Raji (cell line): ENCODE measurements around the gene MAPK12.

Experiments
- POLR2A ChIP-seq: IDR thresholded peaks from 2 replicates; pipeline ENCODE4 v1.6.1; 2011; ENCODE audit warnings: low read depth, low read length, control low read depth; ENCODE audit not compliant: insufficient read depth

MAPK12 gene

GRCh38 chr22:50248196-50249081 is 13.0 kb downstream of the MAPK12 start:
- no peak for TF ChIP-seq POLR2A

GRCh38 chr22:50247748-50248147 is 13.7 kb downstream of the MAPK12 start:
- 0 out of 2 replicates have a peak, but pooled peaks have one; percentile 15 for TF ChIP-seq POLR2A

DNA sequence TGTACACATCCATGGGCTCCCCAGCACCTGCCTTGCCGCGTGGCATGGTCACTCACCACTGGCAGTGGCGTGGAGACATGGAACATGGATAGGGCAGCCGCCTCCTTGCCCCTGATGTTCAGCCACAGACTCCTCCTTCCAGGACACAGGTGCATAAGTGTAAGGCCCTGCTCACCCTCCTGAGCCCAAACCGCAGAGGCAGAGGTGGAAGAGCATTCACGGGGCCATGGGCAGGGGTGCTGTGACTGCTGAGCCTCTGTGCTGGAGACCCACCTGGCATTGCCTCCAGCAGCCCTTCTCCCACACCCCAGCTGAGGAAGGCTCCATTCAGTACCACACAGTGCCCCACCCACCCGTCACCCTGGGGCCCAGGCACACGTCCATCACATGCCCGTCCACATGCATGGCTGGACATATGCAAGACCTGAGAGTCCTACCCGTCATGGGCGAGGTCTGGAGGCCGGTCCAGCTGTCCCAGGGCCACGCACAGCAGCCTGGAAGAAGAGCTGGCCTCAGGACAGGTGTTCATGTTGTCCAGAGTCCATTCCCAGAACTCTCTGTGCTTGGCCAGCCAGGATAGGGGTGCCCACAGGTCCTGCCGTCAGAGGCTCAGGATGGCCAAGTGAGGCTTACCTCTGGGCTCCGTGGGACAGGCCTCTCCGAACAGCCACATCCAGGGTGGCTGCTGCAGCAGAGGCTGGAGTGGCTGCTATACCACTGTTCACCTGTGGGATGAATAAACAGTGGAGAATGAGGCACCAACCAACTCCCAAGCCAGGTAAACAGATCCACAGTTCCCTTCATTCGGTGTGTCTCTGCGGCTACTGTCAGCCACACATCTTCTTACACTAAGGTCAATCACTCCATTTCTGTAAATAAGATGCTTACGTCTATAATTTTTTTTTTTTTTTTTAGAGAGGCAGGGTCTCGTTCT is 15.0 kb downstream of the MAPK12 start:
- 0 out of 2 replicates have a peak, but pooled peaks have one; percentile 21 for TF ChIP-seq POLR2A

DNA sequence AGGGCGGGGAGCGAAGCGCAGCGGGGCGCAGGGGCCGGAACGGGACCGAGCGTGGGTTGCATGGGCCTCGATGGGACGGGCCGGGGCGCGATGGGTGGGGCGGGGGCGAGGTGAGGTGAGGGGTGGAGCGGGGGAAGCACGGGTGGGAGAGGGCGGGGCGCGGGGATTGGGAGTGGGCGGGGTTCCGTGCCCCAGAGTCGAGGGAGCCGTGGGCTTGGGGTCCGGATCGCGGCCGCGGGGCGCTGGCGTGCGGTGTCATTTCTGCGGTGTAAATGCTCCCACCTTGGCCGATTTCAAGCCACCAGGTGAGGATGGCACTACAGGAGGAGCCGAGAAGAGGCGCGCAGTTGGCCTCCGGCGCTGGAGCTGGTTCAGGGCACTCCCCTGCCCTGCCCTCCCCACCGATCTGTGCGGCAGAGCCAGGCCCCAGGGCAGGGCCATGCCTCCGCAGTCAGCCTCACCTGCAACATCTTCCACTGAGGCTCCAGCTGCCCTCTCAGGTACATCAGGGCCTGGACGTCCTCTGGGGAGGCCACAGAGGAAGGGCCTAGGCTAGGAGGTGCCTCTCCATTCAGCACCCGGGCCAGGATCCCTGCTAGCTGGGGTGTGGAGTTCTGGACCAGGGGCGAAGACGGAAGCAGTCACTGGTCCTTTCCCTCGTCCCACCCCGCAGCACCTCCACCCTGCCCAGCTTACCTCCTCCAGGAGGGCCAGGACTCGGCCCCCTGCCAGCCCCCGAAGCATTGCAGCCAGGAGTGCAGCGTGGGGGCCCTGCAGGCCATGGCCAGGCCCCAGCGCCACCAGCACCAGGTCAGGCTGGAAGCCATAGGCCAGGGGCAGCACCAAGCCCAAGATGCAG is 16.0 kb downstream of the MAPK12 start:
- no peak for TF ChIP-seq POLR2A

- peak; percentile 89 for TF ChIP-seq POLR2A
Observed at GRCh38 chr22:50244420-50245213, 16.9 kb downstream of the MAPK12 start, which contains the start of gene TUBGCP6. Gene TUBGCP6, minus strand, starts transcription at chr22:50245023. Its CDS starts 564 bp downstream, at chr22:50244459.

DNA sequence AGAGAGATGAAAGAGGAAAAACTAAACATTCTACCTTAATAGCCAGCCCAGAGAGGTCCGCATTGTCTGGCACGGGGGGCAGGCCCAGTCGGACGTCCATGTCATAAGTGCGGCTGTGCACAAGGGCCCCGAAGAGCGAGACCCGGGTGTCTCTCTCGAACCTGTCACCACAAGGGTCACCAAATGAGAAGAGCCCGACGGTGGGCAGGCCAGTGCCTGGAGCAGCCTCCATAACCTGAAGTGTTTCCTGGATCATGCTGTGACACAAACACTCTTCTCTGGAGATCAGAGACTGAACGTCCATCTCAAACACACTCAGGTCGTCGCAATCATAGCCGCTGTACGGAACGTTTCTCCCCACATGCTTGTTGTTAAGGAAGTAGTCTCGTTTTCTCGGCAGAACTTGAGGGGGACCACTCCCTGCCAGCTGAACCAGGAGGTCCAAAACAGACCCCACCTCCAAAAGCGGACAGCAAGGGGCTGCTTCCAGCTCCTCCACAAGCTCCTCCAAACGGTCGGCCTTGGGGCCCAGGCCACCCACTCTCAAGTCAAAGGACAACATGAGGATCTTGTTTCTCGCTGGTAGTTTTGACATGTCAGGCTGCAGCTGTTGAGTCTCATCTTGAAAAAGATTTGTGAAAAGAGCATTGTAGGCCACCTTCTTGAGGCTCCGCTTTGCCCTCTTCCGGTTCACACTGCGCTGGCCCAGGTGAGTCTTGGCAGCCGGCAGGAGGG is 17.6 kb downstream of the MAPK12 start:
- no peak for TF ChIP-seq POLR2A

DNA sequence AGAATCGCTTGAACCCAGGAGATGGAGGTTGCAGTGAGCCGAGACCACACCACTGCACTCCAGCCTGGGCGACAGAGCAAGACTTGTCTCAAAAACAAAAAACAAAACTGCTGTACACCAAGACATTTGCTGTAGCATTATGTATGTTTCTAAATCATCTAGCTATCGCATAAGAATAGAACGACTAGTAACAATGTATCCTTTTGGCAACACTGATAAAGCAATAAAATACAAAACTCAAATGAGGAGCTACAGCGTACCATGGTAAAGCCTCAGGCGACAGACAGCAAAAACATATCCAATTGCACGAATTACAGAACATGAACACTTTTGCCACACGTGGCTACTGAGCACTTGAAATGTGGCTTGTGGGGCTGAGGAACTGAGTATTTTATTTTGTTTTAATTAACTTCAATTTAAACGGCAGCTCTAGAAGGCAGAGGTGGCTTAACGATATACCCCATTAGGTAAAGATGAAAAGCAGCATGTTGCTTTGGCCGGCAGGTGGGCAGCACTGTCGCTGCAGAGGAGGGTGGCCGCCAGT is 19.0 kb downstream of the MAPK12 start:
- TF ChIP-seq POLR2A, result no peak

- TF ChIP-seq POLR2A, result no peak
Observed at GRCh38 chr22:50238755-50239154, 22.7 kb downstream of the MAPK12 start.

DNA sequence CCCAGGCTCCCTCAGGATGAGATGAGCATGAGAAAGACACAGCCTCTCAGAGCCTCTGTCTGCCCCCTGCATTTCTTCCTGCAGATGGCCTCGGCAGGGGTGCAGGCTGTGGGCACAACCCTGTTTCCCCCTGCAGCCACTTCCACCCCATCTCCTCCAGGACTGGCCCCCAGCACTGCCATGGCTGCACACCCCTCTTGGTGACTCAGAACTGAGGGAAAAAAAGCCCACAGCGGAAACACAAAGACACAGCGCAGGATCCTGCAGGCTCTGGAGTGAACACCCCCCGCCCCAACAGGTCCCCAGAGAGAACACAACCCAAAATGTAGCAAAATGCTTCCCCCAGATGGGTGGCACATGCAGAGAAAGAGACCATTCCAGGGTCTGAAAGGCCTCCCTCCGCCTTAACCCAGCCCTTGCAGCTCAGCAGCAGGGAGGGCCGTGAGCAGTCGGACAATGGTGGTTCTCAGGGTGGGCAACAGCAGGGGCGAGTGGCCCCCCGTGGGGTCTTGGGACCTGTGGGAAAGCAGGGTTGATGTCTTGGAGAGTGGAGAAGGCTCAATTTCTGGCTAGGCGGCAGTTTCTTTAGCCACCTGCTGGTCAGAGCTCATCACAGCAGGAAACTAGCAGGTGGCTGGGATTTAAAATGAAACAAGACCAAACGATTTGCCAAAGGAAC is 24.6 kb downstream of the MAPK12 start:
- TF ChIP-seq POLR2A, result no peak

DNA sequence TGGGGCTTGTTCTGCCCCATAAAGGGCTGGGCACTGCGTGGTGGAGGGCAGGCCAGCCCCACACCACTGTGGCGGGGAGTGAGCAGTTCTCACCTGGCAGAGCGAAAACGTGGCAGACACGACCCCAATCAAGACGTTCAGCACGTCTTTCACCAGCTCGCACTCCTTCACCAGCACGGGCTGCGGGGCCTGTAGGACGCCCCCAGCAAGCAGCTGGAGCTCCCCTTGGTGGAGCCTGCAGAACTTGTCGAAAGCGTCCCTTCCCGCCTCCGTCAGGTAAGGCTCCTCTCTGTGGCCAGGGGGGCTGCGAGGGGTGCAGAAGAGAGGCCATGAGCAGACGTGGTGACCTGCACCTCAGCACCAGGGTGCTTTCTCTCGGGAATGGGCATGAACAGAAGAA is 28.3 kb downstream of the MAPK12 start:
- no peak for TF ChIP-seq POLR2A

GRCh38 chr22:50232481-50233151 is 28.9 kb downstream of the MAPK12 start:
- TF ChIP-seq POLR2A, result no peak

- TF ChIP-seq POLR2A, result no peak
Observed at GRCh38 chr22:50229370-50229769, 32.1 kb downstream of the MAPK12 start.
